Mucosa of gallbladder (tissue), 1 donor: ENCODE data around the gene PPP1R1A. TPM values are rescaled to one million over a fixed set of nuclear protein-coding genes. Genes with fewer than 3 reads are reported as not detected.

Experiments
- DNase-seq: peaks from one replicate; pipeline ENCODE4 v3.0.0-alpha.2; 2020; ENCODE audit warnings: low spot score
- total RNA-seq: library from RNA; stranded (reverse); gene quantifications from one replicate; pipeline ENCODE4 v1.2.1, GENCODE V29; 2021
- donor health status: DM: no; HTN: no; CAD: no.

The PPP1R1A gene, protein sequence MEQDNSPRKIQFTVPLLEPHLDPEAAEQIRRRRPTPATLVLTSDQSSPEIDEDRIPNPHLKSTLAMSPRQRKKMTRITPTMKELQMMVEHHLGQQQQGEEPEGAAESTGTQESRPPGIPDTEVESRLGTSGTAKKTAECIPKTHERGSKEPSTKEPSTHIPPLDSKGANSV
- total RNA-seq = 17.2 TPM

DNA sequence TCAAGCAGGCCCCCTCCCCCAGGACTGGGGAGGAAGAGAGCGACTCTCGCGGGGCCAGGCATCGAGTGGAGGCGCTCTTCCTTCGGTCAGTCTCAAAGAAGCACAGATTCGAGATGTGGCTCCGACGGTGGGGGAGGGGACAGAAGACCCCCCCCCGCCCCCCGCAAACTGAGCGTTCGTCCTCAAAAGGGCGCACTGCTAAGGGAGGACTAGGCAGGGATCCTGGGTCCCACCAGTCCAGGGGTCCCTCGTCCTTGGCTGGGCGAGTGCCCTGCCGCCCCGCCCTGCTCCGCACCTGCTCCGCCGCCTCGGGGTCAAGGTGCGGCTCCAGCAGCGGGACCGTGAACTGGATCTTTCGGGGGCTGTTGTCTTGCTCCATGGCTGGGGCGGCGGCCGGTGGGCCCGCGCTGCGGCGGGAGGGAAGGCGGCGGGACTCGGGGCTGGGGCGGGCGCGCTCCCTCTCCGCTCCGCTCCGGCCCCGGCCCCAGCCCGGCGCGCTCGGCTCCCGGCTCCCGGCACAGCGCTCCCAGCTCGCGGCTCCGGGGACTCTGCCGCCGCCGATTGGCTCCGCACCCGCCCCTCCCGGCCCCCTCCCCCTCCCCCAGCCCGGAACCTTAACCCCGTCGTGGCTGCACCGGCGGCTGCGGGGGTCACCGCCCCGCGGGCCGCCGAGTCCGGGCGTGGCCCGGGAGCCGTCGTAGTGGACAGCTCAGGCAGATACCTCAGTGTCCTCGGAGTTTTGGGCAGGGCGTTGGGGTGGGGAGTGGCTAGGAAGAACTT is at the start of gene PPP1R1A:
PPP1R1A (minus strand) TSS at position 550 of the 780 bp plus-strand sequence; CDS start at position 379, 171 bp downstream.
- DNase-seq = no peak

DNA sequence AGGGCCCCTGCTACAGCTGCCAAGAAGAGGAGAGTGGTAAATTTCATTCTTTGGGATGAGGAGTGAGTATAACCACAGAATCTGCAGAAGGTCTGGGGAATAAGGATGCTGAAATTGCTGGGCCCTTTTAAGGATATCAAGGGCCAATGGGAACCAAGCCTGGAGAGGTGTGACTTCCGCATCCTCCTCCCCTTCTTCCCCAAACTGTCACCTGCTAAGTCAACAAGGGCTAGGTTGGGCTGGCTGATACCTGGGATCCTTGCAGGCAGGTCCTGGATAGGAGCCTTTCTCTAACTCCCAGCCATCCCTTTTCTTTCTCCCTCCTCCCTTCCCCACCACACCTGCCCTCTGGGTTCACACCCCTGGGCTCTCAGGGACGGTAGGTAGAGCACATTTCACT is 46.3 kb upstream of the PPP1R1A start, which contains the start of gene LACRT:
LACRT (minus strand) TSS at position 101 of the 400 bp plus-strand sequence; CDS start at position 47, 54 bp downstream.
- DNase-seq = no peak

DNA sequence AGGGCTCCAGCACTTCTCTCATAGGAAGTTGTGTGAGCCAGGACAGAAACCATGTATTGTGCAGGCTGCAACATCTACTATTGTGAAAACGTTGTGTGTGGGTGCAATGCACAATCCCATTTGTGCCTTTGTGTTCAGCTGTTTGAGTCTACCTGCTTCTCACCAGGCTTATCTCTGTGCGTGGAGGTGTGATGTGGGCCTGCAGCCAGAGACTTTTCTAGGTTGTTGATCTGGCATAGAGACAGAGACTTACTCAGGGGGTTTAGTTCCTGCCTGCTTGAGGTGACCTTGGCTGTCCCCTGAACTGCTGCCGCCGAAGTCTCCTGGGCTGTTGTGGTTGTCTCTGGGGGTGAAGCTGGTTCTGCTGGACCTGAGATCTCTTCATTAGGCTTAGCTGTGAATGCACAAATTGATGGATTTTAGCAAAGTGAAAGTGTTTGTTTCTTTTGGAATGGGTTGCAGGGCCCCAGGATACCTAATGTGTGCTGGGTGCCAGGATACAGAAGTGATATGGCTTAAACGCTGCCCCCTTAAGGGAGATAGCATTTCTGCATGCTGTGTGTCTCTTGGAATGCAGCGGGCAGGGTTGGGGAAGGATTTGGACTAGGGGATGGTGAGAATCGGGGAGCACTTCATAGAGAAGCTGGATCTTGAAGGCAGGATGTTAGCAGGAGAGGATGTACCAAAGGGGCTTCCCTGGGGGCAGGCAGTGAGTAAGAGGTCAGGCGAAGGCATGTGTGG is 43.7 kb upstream of the PPP1R1A start:
- DNase-seq = no peak

DNA sequence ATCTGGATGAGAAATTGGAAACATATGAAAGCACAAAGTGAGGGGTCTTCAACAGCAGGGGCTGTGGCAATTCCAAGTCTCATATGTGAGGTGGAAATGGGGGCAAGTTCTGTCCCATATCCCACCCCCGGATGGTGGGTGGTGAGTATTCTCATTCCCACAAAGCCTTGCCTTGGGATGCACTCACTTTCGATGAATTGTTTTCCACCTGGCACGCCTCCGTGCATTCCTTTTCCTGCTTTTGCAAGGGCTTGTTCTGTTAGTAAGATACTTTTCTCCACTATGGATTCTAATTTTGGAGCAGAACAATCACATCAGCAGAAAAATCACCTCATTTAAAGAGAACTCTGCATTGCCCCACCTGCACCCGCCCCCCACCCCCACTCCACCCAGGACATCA is 43.1 kb upstream of the PPP1R1A start:
- DNase-seq = no peak

DNA sequence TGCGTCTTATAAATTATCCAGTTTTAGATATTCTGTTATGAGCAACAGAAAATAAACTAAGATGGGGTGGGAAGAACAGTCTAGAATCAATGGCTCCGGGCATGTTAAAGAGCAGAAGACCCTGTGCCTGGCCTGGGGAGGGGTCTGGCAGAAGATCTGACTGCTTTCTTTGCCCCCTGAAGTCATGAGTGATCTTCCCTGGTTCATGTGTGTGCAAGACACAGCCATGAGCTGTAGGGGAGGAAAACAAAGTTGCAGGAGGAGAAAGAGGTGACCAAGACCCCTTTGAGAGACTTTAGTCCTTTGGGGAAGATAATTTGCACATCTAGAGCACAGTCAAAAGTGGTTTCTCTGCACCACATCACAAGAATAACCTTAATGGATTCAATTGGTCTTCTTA is 41.5 kb upstream of the PPP1R1A start:
- DNase-seq = no peak

DNA sequence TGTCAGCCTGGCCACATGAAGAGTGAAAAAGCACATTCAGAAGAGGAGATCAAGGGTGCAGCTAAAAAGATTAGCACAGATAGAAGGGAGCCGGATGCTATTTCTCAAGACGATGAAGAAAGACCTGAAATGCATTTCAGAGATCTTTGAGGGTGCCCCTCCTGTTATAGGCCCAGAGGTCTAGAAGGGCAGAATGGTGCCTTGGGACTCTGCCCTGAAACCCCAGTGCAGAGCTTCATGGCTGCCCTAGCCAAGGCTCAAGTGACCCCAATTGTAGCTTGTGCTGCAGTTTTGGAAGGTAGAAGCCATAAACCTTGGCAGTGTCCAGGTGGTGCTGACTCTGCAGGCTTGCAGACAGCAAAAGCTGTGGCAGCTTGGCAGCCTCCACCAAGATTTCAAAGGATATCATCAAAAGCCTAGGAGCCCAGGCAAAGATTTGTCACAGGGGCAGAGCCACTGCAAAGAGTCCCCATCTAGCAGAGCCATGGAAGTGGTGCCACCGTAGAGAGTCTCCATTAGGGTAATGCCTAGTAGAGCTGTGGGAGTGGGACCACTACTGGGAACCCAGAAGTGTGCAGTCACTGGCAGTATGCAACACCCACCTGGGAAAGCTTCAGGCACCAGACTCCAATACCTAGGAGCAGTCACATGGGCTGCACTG is 39.9 kb upstream of the PPP1R1A start:
- DNase-seq = no peak

DNA sequence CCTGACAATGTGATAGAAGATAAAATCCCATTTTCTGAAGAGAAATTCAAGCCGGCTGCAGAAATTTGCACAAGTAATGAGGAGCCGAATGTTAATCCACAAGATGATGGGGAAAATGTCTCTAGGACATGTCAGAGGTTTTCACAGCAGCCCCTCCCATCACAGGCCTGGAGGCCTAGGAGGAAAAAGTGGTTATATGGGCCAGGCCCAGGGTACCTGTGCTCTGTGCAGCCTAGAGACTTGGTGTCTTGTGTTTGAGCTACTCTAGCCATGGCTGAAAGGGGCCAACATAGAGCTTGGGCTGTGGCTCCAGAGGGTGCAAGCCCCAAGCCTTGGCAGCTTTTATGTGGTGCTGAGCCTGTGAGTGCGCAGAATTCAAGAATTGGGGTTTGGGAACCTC is 38.8 kb upstream of the PPP1R1A start:
- DNase-seq = no peak

DNA sequence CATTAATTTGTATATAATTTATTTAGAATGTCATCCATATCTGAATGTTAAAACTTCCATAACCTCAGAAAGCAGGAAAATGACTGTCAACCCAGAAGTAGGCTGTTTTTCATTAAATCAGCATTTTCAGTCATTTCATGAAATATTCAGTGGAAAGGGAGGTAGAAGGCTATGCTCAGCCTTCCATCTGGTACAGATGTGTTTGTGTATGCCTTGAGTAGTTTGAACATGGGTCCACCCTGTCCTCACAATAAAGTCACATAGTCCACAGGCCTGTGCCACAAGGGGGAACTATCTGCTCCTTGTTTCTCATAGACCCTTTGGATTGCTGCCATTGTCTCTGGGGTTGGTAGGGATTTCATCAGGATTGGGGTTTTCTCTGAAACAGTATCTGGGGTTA is 37.1 kb upstream of the PPP1R1A start:
- DNase-seq = no peak

DNA sequence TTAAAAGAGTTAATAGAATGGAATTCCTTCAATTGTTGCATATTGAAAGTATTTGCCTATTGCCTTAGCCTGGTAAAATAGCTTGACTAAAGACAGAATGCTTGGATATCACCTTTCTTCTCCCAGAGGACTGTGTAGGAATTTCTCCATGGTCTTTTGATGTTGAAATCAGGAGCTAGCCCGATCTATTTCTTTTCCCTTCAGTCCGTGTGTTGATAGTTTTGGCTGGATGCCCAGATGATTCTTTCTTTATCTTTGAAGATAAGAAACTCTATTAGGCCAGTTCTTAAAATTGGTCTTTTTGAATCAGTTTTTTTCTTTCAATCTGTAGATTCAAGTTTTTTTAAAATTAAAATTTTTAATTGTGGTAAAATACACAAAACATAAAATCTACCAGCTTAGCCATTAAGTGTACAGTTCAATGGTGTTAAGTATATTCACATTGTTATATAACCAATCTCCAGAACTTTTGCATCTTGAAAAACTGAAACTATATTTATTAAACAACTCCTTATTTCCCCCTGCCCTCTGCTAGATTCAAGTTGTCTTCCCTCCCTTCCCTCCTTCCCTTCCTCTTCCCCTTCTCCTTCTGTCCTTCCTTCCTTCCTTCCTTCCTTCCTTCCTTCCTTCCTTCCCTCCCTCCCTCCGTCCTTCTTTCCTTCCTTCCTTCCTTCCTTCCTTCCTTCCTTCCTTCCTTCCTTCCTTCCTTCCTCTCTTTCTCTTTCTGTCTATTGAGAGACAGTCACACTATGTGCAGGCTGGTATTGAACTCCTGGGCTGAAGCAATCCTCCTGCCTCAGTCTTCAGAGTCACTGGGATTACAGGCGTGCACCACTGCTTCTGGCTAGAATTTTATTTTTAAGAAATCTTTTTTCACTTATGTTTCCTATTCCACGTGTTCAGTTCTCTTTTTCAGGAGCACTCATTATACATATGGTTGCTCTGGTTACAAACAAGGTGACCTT is 36.1 kb upstream of the PPP1R1A start:
- DNase-seq = no peak

DNA sequence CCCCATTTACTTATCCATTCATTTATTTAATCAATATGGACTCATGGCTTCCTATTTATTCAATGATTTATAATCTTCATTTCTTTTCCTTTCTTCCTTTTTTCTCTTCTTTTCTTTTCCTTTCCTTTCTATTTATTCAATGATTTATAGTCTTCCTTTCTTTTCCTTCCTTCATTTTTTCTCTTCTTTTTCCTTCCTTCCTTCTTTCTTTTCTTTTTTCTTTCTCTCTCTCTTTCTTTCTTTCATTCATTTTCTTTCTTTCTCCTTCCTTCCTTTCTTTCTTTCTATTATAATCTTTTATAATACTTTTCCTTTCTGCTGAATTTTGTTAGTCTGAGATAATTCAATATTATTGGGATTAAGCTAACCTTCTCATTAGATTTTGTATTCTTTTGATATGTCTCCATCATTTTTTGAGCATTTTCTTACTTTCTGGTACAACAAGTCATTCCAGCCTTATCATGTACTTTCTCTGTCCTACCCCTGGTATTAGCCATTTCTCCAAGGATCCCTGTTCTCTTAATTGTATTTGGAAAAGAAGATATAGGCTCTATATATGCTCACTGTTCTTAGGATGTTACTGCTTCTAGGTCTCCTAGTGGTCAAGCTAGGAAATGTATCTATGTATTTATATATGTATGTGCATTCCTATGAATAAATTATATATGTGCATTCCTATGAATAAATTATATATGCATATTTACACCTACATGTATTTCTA is 34.2 kb upstream of the PPP1R1A start:
- DNase-seq = no peak

DNA sequence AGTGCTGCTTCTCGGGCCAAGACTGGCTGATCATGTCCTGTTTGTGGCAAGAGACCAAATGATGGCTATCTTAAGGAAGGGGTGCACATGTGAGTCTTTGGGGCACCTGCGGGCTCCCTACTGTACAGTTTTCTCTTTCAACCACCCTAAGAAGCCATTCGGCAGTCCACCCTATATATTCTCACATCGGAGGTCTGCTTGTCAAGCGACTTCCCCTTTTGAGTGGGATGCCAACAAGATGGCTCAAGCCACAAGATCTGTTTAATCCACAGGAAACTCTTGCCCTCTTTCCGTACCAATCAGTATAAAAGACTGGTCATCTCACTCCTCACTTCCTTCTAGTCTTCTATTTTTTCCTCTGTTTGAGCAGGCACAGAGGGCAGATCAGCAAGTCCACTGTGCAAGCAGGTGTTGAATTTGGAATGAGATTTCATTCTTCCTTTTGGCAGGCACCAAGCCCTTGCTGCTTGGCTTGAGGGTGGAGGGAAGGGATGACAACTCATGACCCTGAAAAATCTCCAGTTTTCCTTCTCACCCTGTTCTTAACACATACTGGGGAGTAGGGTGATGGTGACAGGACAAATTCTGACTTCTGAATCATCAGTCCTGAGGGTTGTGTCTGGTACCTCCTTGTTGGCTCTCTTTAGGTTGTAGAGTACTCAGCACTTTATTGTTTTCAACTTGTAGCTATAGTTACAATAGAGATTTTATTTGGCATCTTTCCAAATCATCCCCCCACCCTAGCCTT is 28.6 kb upstream of the PPP1R1A start:
- DNase-seq = no peak

DNA sequence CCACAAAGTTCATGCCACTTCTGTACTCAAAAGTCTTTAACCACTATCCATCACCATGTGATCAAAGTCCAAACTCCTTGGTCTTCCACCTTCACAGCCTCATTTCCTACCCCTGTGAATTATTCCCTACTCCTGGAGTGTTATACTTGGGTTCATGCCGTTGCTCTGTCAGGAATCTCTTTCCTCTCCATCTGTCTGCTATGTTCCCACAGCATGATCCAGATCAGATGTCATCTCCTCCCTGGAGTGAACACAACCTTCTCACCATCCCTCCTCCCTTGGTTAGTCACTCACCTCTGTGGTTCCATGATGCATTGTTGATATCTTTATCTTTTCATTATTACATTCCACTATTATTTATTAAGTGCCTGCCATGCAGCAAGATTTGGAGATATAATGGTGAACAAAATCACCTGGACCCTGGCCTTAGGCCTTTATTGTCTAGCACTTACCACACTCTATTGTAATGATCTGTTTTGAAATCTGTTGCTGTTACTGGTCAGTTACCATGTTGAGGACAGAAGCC is 23.8 kb upstream of the PPP1R1A start:
- DNase-seq = no peak

DNA sequence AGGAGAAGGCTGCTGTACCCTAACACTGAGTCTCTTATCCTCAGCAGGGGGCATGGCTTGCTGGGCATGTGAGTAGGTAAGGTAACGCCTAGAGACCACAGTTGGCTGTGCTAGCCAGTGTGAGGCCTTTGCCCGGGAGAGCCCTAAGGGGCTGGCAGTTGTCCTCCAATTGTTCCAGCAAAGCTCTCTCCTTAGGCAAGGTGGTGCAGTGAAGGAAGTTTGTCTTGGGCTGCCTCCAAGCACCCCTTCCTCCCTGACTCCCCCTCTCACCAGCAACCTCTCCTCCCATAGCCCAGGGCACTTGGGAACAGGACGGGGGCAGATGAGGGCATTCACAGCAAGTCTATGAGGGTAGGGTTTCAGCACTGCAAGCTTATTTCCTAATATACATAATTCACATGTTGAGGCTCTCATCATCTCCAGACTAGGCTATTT is 23.3 kb upstream of the PPP1R1A start:
- no peak for DNase-seq

DNA sequence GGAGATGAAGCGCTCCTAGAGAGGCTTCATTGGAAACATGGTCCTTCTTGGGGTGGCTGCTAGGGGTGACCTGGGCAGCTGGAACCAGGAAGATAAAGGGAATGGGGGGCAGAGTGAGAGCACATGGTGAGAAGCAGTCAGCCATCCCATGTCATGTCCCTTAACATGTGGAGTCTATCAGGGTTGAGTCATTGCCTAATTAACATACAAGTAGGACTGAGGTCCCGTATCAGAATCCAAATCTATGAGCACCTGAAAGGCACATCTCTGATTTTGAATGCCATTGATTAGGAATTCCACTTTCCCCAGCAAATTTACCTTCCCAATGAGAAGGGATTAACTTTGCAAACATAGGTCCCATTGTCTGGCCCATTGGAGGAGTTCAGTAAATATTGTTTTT is 20.3 kb upstream of the PPP1R1A start:
- DNase-seq = no peak

DNA sequence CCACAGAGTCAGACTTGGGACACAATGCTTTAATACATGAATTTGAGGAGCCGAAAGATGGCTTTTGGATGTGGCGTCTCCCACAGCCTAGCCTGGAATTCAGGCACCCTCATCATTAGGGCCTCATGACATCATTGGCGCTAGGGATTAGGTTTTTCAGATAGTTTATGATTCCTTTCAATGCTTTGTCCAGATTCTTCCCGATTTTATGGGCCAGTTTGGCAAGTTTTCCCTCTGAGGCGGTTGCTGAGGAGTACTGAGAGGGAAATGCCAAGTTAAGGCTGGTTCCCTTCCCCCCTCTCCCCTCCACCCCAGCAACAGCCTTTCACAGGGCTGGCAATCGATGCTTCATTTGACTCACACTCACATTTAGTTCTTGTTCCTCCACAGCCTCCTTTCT is 19.7 kb upstream of the PPP1R1A start:
- no peak for DNase-seq

DNA sequence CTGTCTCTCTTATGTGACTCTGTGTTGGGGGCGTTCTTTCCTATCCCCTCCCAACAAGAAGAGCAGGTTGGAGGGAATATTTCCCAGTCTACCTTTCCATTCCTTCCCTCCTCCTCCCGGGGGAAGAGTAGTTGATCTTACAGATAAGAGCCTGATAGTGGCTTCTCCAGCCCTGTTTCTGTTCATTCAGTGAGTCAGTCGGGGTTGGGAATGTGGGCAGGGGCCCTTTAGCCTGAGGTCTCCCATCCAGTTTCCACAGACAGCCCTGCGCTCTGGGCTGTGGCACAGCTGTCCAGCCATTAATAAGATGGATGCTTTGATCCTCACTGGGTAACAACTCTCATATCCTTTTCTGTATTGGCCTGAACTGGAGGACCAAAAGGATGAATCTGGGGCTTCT is 18.1 kb upstream of the PPP1R1A start:
- no peak for DNase-seq

DNA sequence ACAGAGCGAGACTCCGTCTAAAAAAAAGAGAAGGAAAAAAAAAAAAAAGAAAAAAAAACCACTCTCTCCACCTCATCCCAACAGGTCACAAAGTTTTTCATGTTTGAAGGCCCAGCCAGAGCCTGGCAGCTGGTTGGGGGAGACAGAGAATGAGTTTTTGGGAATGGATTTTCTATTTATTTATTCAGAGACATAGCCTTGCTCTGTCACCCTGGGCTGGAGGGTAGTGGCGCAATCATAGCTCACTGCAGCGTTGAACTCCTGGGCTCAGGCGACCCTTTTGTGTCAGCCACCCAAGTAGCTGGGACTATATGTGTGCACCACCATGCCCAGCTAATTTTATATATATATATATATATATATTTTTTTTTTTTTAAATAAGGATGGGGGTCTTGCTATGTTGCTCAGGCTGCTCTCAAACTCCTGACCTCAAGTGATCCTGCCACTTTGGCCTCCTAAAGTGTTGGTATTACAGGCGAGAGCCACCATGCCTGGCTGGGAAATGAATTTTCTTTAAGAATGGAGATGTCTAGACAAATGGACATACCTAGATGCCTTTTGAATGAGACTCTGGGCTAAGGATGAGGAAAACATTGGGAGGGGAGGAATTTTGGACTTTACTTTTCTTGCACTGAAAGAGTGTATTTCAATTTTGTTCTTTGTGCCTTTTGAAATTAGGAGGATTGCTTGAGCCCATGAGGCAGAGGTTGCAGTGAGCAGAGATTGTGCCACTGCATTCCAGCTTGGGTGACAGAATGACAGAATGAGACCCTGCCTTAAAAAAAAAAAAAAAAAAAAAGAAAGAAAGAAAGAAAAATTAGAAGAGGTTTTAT is 16.9 kb upstream of the PPP1R1A start:
- no peak for DNase-seq

DNA sequence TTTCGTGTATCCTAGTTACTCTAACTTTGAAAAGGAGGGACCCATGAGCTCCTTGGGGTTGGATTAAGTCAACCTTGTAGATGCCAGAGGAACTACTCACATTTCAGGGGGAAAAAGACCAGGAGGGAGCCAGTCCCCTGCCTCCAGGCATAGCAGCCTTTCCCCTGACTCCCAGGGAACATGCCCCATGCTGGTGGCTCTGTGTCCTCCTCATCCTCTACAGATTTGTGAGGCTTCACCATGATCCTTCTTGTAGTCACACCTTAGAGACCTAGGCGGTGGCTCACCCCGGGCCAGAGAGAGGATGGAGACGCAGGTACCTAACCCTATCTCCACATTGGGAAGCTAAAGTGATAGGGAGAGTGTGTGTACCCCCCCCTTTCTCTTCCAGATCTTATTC is 16.0 kb upstream of the PPP1R1A start:
- DNase-seq = no peak
